Keratinocyte (primary cell): ENCODE results near the gene POLA1.

Source experiments
- CTCF ChIP-seq, 3 experiments: IDR thresholded peaks in 1 of 3; conservative IDR thresholded peaks in 1 of 3; optimal IDR thresholded peaks in 1 of 3; 2 replicates in 2 of 3; 3 replicates in 1 of 3; pipeline versions ENCODE3 to v1.5.1; 2011; ENCODE audit warnings: low read length in 3 of 3, mild to moderate bottlenecking in 3 of 3, moderate library complexity in 2 of 3, control low read depth in 1 of 3, inconsistent platforms in 1 of 3; ENCODE audit not compliant: insufficient read depth in 2 of 3; ENCODE audit errors: extremely low read depth in 1 of 3
- EZH2 ChIP-seq: IDR thresholded peaks from one replicate; pipeline ENCODE4 v1.6.1; 2012; ENCODE audit warnings: inconsistent platforms, mild to moderate bottlenecking, low read length, moderate library complexity

- TF ChIP-seq CTCF (optimal IDR thresholded peaks at IDR 0.05 in 1 of 3, IDR thresholded peaks at IDR 0.05 in 1 of 3, conservative IDR thresholded peaks at IDR 0.05 in 1 of 3; ENCODE audit: extremely low read depth in 1 of 3, insufficient read depth in 2 of 3, low read length in 3 of 3) (peak in 2 of 3 experiments; percentile 28 to 30), EZH2 (no peak)
Observed at GRCh38 chrX:25034889-25035288, 341.2 kb downstream of the POLA1 start.
